Psoas muscle (tissue), 8 donors: ENCODE results near the gene TMEM94. TPM values are rescaled to one million over a fixed set of nuclear protein-coding genes. Genes with fewer than 3 reads are reported as not detected.

Experiments used
- ATAC-seq, 4 donors: fragments of 200-7000 bp; cut with Tn5 transposase; one replicate each; pipeline ENCODE4 v1.9.1; 2020; ENCODE audit warnings: moderate library complexity in 3 of 4, mild to moderate bottlenecking in 2 of 4
- DNase-seq, 2 donors: peaks; one replicate each; pipeline ENCODE4 v3.0.0-alpha.2; 2020
- H3K27ac ChIP-seq: fragments of 200-600 bp; one replicate; pipeline ENCODE4 v1.8.0; 2022
- H3K27me3 ChIP-seq, 3 donors: fragments of 200-600 bp in 1 of 3; one replicate each; pipeline versions ENCODE4 v1.6.1 to v1.8.0; 2013 to 2022; ENCODE audit warnings: low read length in 2 of 3, mild to moderate bottlenecking in 2 of 3, moderate library complexity in 1 of 3; ENCODE audit not compliant: insufficient read depth in 3 of 3
- H3K36me3 ChIP-seq, 2 donors: fragments of 200-600 bp in 1 of 2; one replicate each; pipeline versions ENCODE4 v1.6.1 to v1.8.0; 2013 to 2022; ENCODE audit warnings: low read depth in 1 of 2, mild to moderate bottlenecking in 1 of 2, moderate library complexity in 1 of 2; ENCODE audit not compliant: insufficient read depth in 1 of 2
- H3K4me1 ChIP-seq: fragments of 200-600 bp; one replicate; pipeline ENCODE4 v1.8.0; 2022
- H3K4me3 ChIP-seq: fragments of 200-600 bp; one replicate; pipeline ENCODE4 v1.8.0; 2022; ENCODE audit warnings: mild to moderate bottlenecking
- H3K9me3 ChIP-seq: fragments of 200-600 bp; one replicate; pipeline ENCODE4 v1.8.0; 2022
- CTCF ChIP-seq: fragments of 200-600 bp; IDR thresholded peaks from one replicate; pipeline ENCODE4 v1.8.0; 2022; ENCODE audit warnings: antibody characterized with exemption
- WGBS, 3 donors: extraction: QIAGEN DNeasy Blood & Tissue Kit; methylation state at CpG; one replicate each; pipeline versions ENCODE4 v1.1.6 to v1.1.7; 2013; 5-methylcytosine and 5-hydroxymethylcytosine counted together
- intact Hi-C, 2 donors: fragments of 100-400 bp; cut with DNase I; formaldehyde crosslinking; loops; one replicate each; pipeline versions ENCODE4 v1.11.0 to v1.14.2; 2022
- polyA plus RNA-seq, 3 donors: library from polyadenylated mRNA; stranded (reverse); fragments of 200-250 nt; gene quantifications; one replicate each; pipeline ENCODE4 v1.2.3, GENCODE V29; 2013
- total RNA-seq, 4 donors: library from RNA; stranded (reverse); fragmentation: NEBNext Ultra II Directional in 2 of 4; extraction: Animal tissue kit (Norgen Biotek cat#: 25700) in 2 of 4; gene quantifications; one replicate each; pipeline versions ENCODE4 v1.2.1 to v1.2.4, GENCODE V29; 2021 to 2023
- donor health status: healthy with polysubstance abuse.
- donor health status: DM: no; HTN: no; CAD: no; lungs with moderate emphysema.
- donor health status: Bipolar disorder and iron deficiency.
- donor health status: healthy.
- donor health status: DM: yes; HTN: yes; CAD: no.
- donor health status: DM: no; HTN: no; CAD: no.
- donor health status: DM: no; HTN: no; CAD: no.
- donor health status: DM: yes; HTN: yes; CAD: no.

The TMEM94 gene
- total and polyA plus RNA-seq, 7 donors, result 18.7 to 64.3 (median 47.5) TPM

GRCh38 chr17:75498039-75498725 lies 41.7 kb downstream of the TMEM94 start:
- intact Hi-C loops, result no loop called here
- no peak for DNase-seq
- H3K4me3 ChIP-seq, result no peak overlapping the region
- 66 to 77% (median 69%) methylated on average over 21 of the region's 21 CpGs for WGBS, 3 donors
- TF ChIP-seq CTCF, result no peak
- peaks cover 13% of the 10 kb centered on the region for H3K4me1 ChIP-seq
- ATAC-seq, result no peak
- no peaks in the 10 kb centered on the region for H3K27me3 ChIP-seq
- no peaks in the 10 kb centered on the region for H3K9me3 ChIP-seq
- H3K36me3 ChIP-seq, result peaks cover 0 to 81% of the 10 kb centered on the region in 2 donors
- peak overlapping the region; percentile 46 for H3K27ac ChIP-seq

- no peak overlapping the region for H3K4me3 ChIP-seq
- peaks cover 0 to 81% of the 10 kb centered on the region in 2 donors for H3K36me3 ChIP-seq
- no peaks in the 10 kb centered on the region for H3K27me3 ChIP-seq
- TF ChIP-seq CTCF, result no peak
- ATAC-seq (peak; percentile 29 to 64 (median 50)), DNase-seq (peak in 1 of 2 donors; percentile 69)
- peaks cover 13% of the 10 kb centered on the region for H3K4me1 ChIP-seq
- WGBS, 3 donors, result 27 to 57% (median 30%) methylated on average over 16 of the region's 16 CpGs
- intact Hi-C loops, result no loop called here
- H3K27ac ChIP-seq, result peak overlapping the region; percentile 46
- no peaks in the 10 kb centered on the region for H3K9me3 ChIP-seq
Measured at GRCh38 chr17:75498726-75499213, 42.3 kb downstream of the TMEM94 start.

- H3K27me3 ChIP-seq, result no peaks in the 10 kb centered on the region
- H3K4me3 ChIP-seq, result no peak overlapping the region
- 56 to 71% (median 56%) methylated on average over 16 of the region's 16 CpGs for WGBS, 3 donors
- H3K4me1 ChIP-seq, result peaks cover 18% of the 10 kb centered on the region
- H3K9me3 ChIP-seq, result no peaks in the 10 kb centered on the region
- peak overlapping the region; percentile 46 for H3K27ac ChIP-seq
- DNase-seq (no peak), ATAC-seq (no peak)
- intact Hi-C loops, result no loop called here
- peaks cover 0 to 81% of the 10 kb centered on the region in 2 donors for H3K36me3 ChIP-seq
- TF ChIP-seq CTCF, result no peak
Measured at GRCh38 chr17:75499313-75500022, 43.0 kb downstream of the TMEM94 start.

- no peaks in the 10 kb centered on the region for H3K9me3 ChIP-seq
- 76 to 87% (median 79%) methylated on average over 17 of the region's 17 CpGs for WGBS, 3 donors
- H3K36me3 ChIP-seq, result peaks cover 0 to 81% of the 10 kb centered on the region in 2 donors
Measured at GRCh38 chr17:75500419-75501216, 44.2 kb downstream of the TMEM94 start.

More at GRCh38 chr17:75500419-75501216, 44.2 kb downstream of the TMEM94 start:
- Histone ChIP-seq H3K4me3 (no peak overlapping the region), H3K27ac (peak overlapping the region; percentile 5), H3K4me1 (peaks cover 18% of the 10 kb centered on the region), H3K27me3 (no peaks in the 10 kb centered on the region)
- no peak for DNase-seq
- ATAC-seq, result no peak
- intact Hi-C loops, result no loop called here
- TF ChIP-seq CTCF, result no peak
